Osteoblast (primary cell): ENCODE results near the gene LINC01488. TPM values are rescaled to one million over a fixed set of nuclear protein-coding genes. Genes with fewer than 3 reads are reported as not detected.
A peak's percentile ranks its signal among the peaks of the same experiment; 100 is the strongest.

Experiments
- DNase-seq: peaks from one replicate; pipeline ENCODE4 v3.0.0; 2011; ENCODE audit warnings: low spot score, mixed read lengths; ENCODE audit not compliant: insufficient read length; ENCODE audit errors: missing footprints
- H2AFZ ChIP-seq: 2 replicates; pipeline ENCODE4 v1.6.0; 2011; ENCODE audit warnings: mild to moderate bottlenecking, low read length
- H3K27ac ChIP-seq: 2 replicates; pipeline ENCODE4 v1.5.1; 2011; ENCODE audit warnings: mild to moderate bottlenecking, low read depth, low read length, moderate library complexity
- H3K27me3 ChIP-seq: 2 replicates; pipeline ENCODE4 v1.6.0; 2012; ENCODE audit warnings: mild to moderate bottlenecking, control low read depth, inconsistent platforms, low read length, moderate library complexity; ENCODE audit not compliant: insufficient read depth
- H3K36me3 ChIP-seq: 2 replicates; pipeline ENCODE4 v1.5.1; 2011; ENCODE audit warnings: mild to moderate bottlenecking, low read length, control low read depth, moderate library complexity; ENCODE audit not compliant: insufficient read depth
- H3K4me1 ChIP-seq: 2 replicates; pipeline ENCODE4 v1.5.1; 2011; ENCODE audit warnings: mild to moderate bottlenecking, low read length, control low read depth, moderate library complexity; ENCODE audit not compliant: insufficient read depth
- H3K4me2 ChIP-seq: 2 replicates; pipeline ENCODE4 v1.6.0; 2011; ENCODE audit warnings: mild to moderate bottlenecking, low read length; ENCODE audit not compliant: insufficient read depth
- H3K4me3 ChIP-seq: fragments of 200-600 bp; sonication (generic); 3 replicates; pipeline ENCODE4 v1.5.1; 2012; ENCODE audit warnings: mild to moderate bottlenecking, low read length, inconsistent platforms; ENCODE audit not compliant: insufficient read depth
- H3K79me2 ChIP-seq: 2 replicates; pipeline ENCODE4 v1.6.0; 2012; ENCODE audit warnings: mild to moderate bottlenecking, low read length, control low read depth, inconsistent platforms; ENCODE audit not compliant: insufficient read depth
- H3K9me3 ChIP-seq: 2 replicates; pipeline ENCODE4 v1.5.1; 2011; ENCODE audit warnings: low read depth, low read length, control low read depth
- H4K20me1 ChIP-seq: 2 replicates; pipeline ENCODE4 v1.6.0; 2012; ENCODE audit warnings: mild to moderate bottlenecking, low read length, control low read depth; ENCODE audit not compliant: insufficient read depth
- total RNA-seq: library from RNA; depleted of rRNA; stranded (reverse); fragments of >200 nt; gene quantifications from 2 replicates; pipeline ENCODE4 v1.2.3, GENCODE V29; 2012
- TF ChIP-seq, protein P1 (sequence below): IDR thresholded peaks from 2 replicates; pipeline ENCODE4 v1.5.1; 2011; ENCODE audit warnings: mild to moderate bottlenecking, low read depth, low read length, moderate library complexity; ENCODE audit errors: extremely low read depth

Gene LINC01488
- total RNA-seq, 1 donor, result not detected

DNA sequence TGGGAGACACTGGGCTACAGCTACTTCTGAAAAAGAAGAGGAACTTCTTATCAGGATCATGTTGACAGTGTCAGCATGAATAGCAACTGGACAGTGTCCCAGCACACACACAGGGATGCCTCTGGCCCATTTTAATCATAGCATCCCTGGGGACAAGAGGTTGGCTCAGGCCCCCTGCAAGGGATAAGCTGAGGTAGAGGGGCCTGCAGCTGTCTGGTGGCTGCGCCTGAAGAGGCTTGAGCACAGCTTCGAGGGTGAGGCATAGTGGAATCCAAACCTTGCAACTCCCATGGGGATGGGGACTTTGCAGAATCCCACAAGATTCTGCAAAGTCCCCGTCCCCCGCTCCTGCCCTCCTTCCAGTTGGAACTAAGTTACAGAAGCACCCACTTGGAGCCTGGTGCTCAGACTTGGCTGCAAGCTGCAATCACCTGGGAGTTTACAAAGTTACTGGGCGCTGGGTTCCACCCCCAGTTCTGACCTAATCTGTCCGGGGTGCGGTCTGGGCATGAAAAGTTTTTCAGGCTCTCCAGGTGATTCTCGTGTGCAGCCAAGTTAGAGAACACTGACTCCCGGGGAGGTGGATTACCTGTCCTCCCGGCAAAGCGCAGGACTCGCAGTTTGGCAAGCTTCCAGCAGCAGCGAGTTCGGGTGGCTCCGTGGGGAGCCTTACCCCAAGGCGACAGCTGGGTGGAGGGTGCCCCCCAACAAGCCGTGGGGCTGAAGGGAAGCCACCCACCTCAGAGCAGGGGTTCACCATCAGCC, 16.0 kb upstream of the LINC01488 start:
- H3K4me1 ChIP-seq, result peaks cover 12% of the 10 kb centered on the region
- no peaks in the 10 kb centered on the region for H3K27me3 ChIP-seq
- TF ChIP-seq, protein P1, sequence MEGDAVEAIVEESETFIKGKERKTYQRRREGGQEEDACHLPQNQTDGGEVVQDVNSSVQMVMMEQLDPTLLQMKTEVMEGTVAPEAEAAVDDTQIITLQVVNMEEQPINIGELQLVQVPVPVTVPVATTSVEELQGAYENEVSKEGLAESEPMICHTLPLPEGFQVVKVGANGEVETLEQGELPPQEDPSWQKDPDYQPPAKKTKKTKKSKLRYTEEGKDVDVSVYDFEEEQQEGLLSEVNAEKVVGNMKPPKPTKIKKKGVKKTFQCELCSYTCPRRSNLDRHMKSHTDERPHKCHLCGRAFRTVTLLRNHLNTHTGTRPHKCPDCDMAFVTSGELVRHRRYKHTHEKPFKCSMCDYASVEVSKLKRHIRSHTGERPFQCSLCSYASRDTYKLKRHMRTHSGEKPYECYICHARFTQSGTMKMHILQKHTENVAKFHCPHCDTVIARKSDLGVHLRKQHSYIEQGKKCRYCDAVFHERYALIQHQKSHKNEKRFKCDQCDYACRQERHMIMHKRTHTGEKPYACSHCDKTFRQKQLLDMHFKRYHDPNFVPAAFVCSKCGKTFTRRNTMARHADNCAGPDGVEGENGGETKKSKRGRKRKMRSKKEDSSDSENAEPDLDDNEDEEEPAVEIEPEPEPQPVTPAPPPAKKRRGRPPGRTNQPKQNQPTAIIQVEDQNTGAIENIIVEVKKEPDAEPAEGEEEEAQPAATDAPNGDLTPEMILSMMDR, result no peak
- no peaks in the 10 kb centered on the region for H4K20me1 ChIP-seq
- no peaks in the 10 kb centered on the region for H3K79me2 ChIP-seq
- H3K36me3 ChIP-seq, result no peaks in the 10 kb centered on the region
- H3K9me3 ChIP-seq, result peaks cover 15% of the 10 kb centered on the region
- no peak overlapping the region for H2AFZ ChIP-seq
- no peak overlapping the region for H3K27ac ChIP-seq
- peak; percentile 39 for DNase-seq
- H3K4me2 ChIP-seq, result no peak overlapping the region
- no peak overlapping the region for H3K4me3 ChIP-seq

DNA sequence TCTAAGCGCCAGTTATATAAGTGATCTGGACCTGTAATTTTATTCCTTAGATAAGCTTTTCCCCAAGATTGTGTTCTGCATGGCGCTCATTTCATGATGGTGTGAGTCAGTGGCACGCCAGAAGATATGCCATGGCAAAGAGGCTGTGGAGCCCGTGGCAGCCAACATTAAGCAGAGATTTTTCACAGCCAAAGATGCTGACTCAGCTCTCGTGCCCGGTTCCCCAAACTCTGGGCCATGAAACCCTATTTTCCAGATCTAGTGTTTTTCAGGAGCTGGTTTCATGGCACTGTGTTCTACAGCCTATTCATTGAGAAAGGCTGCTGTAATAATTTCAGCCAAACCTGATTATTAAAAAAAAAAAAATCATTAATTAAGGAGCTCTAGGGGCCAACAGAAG, 15.4 kb upstream of the LINC01488 start:
- TF ChIP-seq, protein P1, result no peak
- Histone ChIP-seq H3K4me2 (no peak overlapping the region), H3K4me1 (peaks cover 11% of the 10 kb centered on the region), H3K4me3 (no peak overlapping the region), H4K20me1 (no peaks in the 10 kb centered on the region), H3K79me2 (no peaks in the 10 kb centered on the region), H2AFZ (no peak overlapping the region), H3K9me3 (peaks cover 10% of the 10 kb centered on the region), H3K27ac (no peak overlapping the region), H3K36me3 (no peaks in the 10 kb centered on the region), H3K27me3 (no peaks in the 10 kb centered on the region)
- DNase-seq, result peak; percentile 64

DNA sequence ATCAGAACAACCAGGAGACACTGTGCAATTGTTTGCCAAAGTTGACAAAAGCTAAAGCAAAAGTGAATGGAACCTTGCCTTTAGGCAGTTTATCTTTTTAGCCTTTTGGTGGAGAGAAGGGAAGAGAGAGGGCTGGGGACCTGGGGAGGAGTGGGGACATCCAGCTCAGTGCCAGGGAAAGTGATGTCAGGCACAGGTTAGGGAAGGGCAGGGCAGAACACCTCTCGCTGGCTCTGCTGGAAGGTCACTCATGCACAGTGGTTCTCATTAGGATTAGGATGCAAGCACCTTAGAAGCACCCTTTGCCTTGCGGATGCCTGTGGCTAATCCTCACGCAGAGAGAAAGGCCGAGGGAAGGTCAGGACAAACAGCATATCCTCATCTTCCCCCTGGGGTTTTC, 14.3 kb upstream of the LINC01488 start:
- TF ChIP-seq, protein P1, result no peak
- Histone ChIP-seq H3K9me3 (peaks cover 2% of the 10 kb centered on the region), H3K4me2 (no peak overlapping the region), H3K36me3 (no peaks in the 10 kb centered on the region), H3K27me3 (no peaks in the 10 kb centered on the region), H4K20me1 (no peaks in the 10 kb centered on the region), H3K27ac (no peak overlapping the region), H3K79me2 (no peaks in the 10 kb centered on the region), H3K4me1 (peaks cover 11% of the 10 kb centered on the region), H2AFZ (no peak overlapping the region), H3K4me3 (no peak overlapping the region)
- peak; percentile 59 for DNase-seq

DNA sequence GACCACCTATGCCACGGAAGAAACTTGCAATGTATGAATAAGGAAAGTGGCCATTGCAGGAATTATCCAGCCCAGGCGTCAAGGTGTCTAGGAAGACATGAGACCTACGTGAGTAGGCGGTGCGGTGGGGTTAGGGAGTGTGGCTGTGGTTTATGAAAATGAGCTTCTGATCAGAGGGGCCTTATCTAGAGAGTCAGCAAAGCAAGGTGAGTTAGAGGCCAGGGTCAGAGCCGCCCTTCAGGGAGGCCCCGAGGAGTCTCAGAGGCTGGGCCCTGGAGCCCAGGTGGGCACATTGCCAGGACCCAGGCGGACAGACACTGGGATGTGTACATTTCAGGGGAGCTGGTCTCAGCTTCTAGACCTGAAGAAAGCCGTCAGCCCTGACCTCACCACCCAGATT, 13.8 kb upstream of the LINC01488 start:
- H3K4me1 ChIP-seq, result peaks cover 11% of the 10 kb centered on the region
- H3K79me2 ChIP-seq, result no peaks in the 10 kb centered on the region

More for the DNA sequence above, 13.8 kb upstream of the LINC01488 start:
- Histone ChIP-seq H3K27me3 (no peaks in the 10 kb centered on the region), H4K20me1 (no peaks in the 10 kb centered on the region), H3K27ac (no peak overlapping the region), H3K4me2 (no peak overlapping the region), H3K36me3 (no peaks in the 10 kb centered on the region), H2AFZ (no peak overlapping the region), H3K4me3 (no peak overlapping the region), H3K9me3 (no peaks in the 10 kb centered on the region)
- TF ChIP-seq, protein P1, result no peak
- DNase-seq, result peak; percentile 41
